ENCODE data around the gene COL21A1.

DNA sequence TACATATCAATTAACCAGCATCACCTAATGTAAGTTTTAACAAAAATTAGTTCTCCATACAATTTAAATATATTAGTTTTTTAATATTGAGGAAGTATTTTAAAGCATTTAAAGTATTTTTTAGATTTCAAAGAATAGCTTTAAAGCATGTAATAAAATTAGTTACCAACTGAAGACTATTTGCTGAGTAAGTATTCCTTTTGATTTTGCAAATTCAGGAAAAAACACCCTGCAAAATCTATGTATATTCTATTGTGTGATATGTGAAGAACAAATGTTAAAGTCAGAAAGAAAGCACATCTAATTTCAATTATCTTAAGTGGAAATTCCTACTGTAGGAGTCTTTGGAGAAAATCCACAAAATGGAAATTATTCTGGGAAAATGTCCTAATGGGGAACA is 107.3 kb downstream of the COL21A1 start:
- TF ChIP-seq, protein P1, sequence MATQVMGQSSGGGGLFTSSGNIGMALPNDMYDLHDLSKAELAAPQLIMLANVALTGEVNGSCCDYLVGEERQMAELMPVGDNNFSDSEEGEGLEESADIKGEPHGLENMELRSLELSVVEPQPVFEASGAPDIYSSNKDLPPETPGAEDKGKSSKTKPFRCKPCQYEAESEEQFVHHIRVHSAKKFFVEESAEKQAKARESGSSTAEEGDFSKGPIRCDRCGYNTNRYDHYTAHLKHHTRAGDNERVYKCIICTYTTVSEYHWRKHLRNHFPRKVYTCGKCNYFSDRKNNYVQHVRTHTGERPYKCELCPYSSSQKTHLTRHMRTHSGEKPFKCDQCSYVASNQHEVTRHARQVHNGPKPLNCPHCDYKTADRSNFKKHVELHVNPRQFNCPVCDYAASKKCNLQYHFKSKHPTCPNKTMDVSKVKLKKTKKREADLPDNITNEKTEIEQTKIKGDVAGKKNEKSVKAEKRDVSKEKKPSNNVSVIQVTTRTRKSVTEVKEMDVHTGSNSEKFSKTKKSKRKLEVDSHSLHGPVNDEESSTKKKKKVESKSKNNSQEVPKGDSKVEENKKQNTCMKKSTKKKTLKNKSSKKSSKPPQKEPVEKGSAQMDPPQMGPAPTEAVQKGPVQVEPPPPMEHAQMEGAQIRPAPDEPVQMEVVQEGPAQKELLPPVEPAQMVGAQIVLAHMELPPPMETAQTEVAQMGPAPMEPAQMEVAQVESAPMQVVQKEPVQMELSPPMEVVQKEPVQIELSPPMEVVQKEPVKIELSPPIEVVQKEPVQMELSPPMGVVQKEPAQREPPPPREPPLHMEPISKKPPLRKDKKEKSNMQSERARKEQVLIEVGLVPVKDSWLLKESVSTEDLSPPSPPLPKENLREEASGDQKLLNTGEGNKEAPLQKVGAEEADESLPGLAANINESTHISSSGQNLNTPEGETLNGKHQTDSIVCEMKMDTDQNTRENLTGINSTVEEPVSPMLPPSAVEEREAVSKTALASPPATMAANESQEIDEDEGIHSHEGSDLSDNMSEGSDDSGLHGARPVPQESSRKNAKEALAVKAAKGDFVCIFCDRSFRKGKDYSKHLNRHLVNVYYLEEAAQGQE (IDR thresholded peaks at IDR 0.05; ENCODE audit: insufficient read depth in 1 of 2, low read depth in 2 of 2, low read length in 1 of 2) = no peak
- TF ChIP-seq POLR2AphosphoS5 (IDR thresholded peaks at IDR 0.05; ENCODE audit: low read depth, low read length) = no peak
- TF ChIP-seq, protein P2, sequence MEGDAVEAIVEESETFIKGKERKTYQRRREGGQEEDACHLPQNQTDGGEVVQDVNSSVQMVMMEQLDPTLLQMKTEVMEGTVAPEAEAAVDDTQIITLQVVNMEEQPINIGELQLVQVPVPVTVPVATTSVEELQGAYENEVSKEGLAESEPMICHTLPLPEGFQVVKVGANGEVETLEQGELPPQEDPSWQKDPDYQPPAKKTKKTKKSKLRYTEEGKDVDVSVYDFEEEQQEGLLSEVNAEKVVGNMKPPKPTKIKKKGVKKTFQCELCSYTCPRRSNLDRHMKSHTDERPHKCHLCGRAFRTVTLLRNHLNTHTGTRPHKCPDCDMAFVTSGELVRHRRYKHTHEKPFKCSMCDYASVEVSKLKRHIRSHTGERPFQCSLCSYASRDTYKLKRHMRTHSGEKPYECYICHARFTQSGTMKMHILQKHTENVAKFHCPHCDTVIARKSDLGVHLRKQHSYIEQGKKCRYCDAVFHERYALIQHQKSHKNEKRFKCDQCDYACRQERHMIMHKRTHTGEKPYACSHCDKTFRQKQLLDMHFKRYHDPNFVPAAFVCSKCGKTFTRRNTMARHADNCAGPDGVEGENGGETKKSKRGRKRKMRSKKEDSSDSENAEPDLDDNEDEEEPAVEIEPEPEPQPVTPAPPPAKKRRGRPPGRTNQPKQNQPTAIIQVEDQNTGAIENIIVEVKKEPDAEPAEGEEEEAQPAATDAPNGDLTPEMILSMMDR (IDR thresholded peaks at IDR 0.05) = no peak

Measured in Panc1 (cell line).